GM21529 (cell line): ENCODE results near the gene BCKDK.

Experiments used
- ATAC-seq: cut with Tn5 transposase; IDR thresholded peaks from one replicate; pipeline ENCODE4 v1.9.1; 2021; ENCODE audit not compliant: unreplicated experiment

The BCKDK gene

GRCh38 chr16:31108035-31108793 lies at the start of gene BCKDK:
BCKDK (plus strand) TSS chr16:31108386; CDS start chr16:31109224, 838 bp downstream.
- peak; percentile 74 for ATAC-seq

GRCh38 chr16:31061126-31061812 lies 46.9 kb upstream of the BCKDK start:
- ATAC-seq = no peak

GRCh38 chr16:31061813-31062440 lies 46.3 kb upstream of the BCKDK start:
- ATAC-seq = no peak

GRCh38 chr16:31063495-31063842 lies 44.7 kb upstream of the BCKDK start:
- ATAC-seq = no peak

GRCh38 chr16:31063843-31064611 lies 44.2 kb upstream of the BCKDK start:
- ATAC-seq = no peak

- no peak for ATAC-seq
Measured at GRCh38 chr16:31064882-31065461, 43.2 kb upstream of the BCKDK start.

GRCh38 chr16:31067342-31067741 lies 40.8 kb upstream of the BCKDK start:
- ATAC-seq = no peak

GRCh38 chr16:31071861-31072260 lies 36.3 kb upstream of the BCKDK start:
- no peak for ATAC-seq

- no peak for ATAC-seq
Measured at GRCh38 chr16:31072540-31073141, 35.5 kb upstream of the BCKDK start.

GRCh38 chr16:31073142-31073969 lies 34.8 kb upstream of the BCKDK start:
- ATAC-seq = peak; percentile 48

- peak; percentile 67 for ATAC-seq
Measured at GRCh38 chr16:31073970-31074813, 34.0 kb upstream of the BCKDK start, which contains the start of the genes ZNF646 and ZNF668. ZNF646 (plus strand) TSS chr16:31074422; CDS start chr16:31076325, 1,903 bp downstream. ZNF668 (minus strand) TSS chr16:31074240; CDS start chr16:31064459, 9,781 bp downstream.

GRCh38 chr16:31074814-31075183 lies 33.4 kb upstream of the BCKDK start:
- ATAC-seq = no peak

- no peak for ATAC-seq
Measured at GRCh38 chr16:31076319-31076718, 31.9 kb upstream of the BCKDK start.

GRCh38 chr16:31077024-31077423 lies 31.2 kb upstream of the BCKDK start:
- no peak for ATAC-seq

GRCh38 chr16:31077592-31078396 lies 30.4 kb upstream of the BCKDK start:
- no peak for ATAC-seq

- ATAC-seq = no peak
Measured at GRCh38 chr16:31078597-31079341, 29.4 kb upstream of the BCKDK start.

GRCh38 chr16:31079342-31079944 lies 28.7 kb upstream of the BCKDK start:
- no peak for ATAC-seq
